DOHH2 (cell line): Measurements from ENCODE around the gene SLC22A1.

Experiments used
- H3F3A ChIP-seq: fragments of 200-600 bp; sonication (generic), shearing (Covaris generic); 2 replicates; pipeline ENCODE4 v1.6.0; 2016; ENCODE audit warnings: antibody characterized with exemption, mild to moderate bottlenecking; ENCODE audit not compliant: control insufficient read depth, insufficient read depth
- H3K27ac ChIP-seq: fragments of 200-600 bp; sonication (generic); 2 replicates; pipeline ENCODE4 v1.5.1; 2014; ENCODE audit warnings: low read depth, mild to moderate bottlenecking, low read length, moderate library complexity
- H3K27me3 ChIP-seq: fragments of 200-600 bp; sonication (generic); 2 replicates; pipeline ENCODE4 v1.6.1; 2014; ENCODE audit warnings: mild to moderate bottlenecking, low read length, mixed read lengths; ENCODE audit not compliant: control insufficient read depth
- H3K36me3 ChIP-seq: fragments of 200-600 bp; sonication (generic); 2 replicates; pipeline ENCODE4 v1.6.1; 2014; ENCODE audit warnings: mild to moderate bottlenecking, low read length, moderate library complexity, mixed read lengths; ENCODE audit not compliant: control insufficient read depth
- H3K4me1 ChIP-seq: fragments of 200-600 bp; sonication (generic); 2 replicates; pipeline ENCODE4 v1.6.1; 2014; ENCODE audit warnings: mild to moderate bottlenecking, low read length, mixed read lengths; ENCODE audit not compliant: control insufficient read depth
- H3K4me2 ChIP-seq: fragments of 200-600 bp; sonication (generic); 2 replicates; pipeline ENCODE4 v1.6.0; 2014; ENCODE audit warnings: mild to moderate bottlenecking, low read length, moderate library complexity
- H3K4me3 ChIP-seq: fragments of 200-600 bp; sonication (generic); 2 replicates; pipeline ENCODE4 v1.5.1; 2014; ENCODE audit warnings: mild to moderate bottlenecking, low read length, mixed read lengths
- H3K79me2 ChIP-seq: fragments of 200-600 bp; sonication (generic); 2 replicates; pipeline ENCODE4 v1.6.1; 2014; ENCODE audit warnings: mild to moderate bottlenecking, low read length, mixed read lengths; ENCODE audit not compliant: control insufficient read depth
- H3K9me2 ChIP-seq: fragments of 200-600 bp; sonication (generic); replicated peaks from 2 replicates; pipeline ENCODE4 v1.6.1; 2014; ENCODE audit warnings: mild to moderate bottlenecking, low read length, mixed read lengths; ENCODE audit not compliant: control insufficient read depth
- H3K9me3 ChIP-seq: fragments of 200-600 bp; sonication (generic); 2 replicates; pipeline ENCODE4 v1.6.1; 2014; ENCODE audit warnings: antibody characterized with exemption, low read length, mixed read lengths; ENCODE audit not compliant: control insufficient read depth, insufficient read depth
- H4K20me1 ChIP-seq: fragments of 200-600 bp; sonication (generic); 2 replicates; pipeline ENCODE4 v1.6.0; 2014; ENCODE audit warnings: low read depth, mild to moderate bottlenecking, antibody characterized with exemption, low read length, moderate library complexity; ENCODE audit not compliant: control insufficient read depth, insufficient read depth
- EZH2phosphoT487 ChIP-seq: fragments of 200-600 bp; sonication (generic); IDR thresholded peaks from 2 replicates; pipeline ENCODE4 v1.6.1; 2017; ENCODE audit warnings: borderline replicate concordance, mild to moderate bottlenecking, antibody characterized with exemption, low read length, moderate library complexity, mixed read lengths
- TF ChIP-seq, protein P1 (sequence below): fragments of 200-600 bp; sonication (generic); IDR thresholded peaks from one replicate; pipeline ENCODE4 v1.5.1; 2014; ENCODE audit warnings: antibody characterized with exemption, mild to moderate bottlenecking, low read depth, low read length; ENCODE audit not compliant: poor library complexity, severe bottlenecking

Gene SLC22A1

DNA sequence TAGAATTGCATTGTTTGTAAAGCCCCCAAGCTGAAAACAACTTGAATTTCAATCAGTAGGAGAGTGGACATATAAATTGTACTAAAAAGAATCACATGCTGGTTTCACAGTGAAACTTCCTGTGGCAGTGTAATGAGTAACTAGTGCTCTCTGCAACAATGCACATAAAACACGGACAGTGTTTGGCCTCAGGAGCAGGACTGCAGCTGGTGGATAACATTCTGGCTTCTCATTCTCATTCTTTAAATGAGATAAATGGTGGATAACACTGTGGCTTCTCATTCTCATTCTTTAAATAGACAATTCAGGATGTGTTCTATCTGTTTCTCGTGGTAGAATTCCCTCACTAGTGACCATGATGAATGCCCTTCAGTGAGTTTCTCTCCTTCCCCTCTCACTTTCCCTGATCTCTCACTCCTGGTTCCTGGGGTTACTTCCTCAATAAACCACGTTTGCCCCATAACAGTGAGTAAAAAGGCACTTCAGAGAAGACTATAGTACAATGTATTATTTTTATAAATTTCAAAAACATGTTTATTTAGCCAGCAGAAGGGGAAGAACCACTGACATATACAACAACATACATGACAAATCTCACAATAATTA, 77.1 kb downstream of the SLC22A1 start:
- no peaks in the 10 kb centered on the region for H3K9me2 ChIP-seq
- peaks cover 5% of the 10 kb centered on the region; the same call in 1 of the 2 replicates for H3K9me3 ChIP-seq
- no peaks in the 10 kb centered on the region for H4K20me1 ChIP-seq
- no peak overlapping the region for H3K27ac ChIP-seq
- no peaks in the 10 kb centered on the region for H3K4me1 ChIP-seq
- H3K4me3 ChIP-seq = no peak overlapping the region
- no peaks in the 10 kb centered on the region for H3K27me3 ChIP-seq
- no peaks in the 10 kb centered on the region for H3K79me2 ChIP-seq
- no peak for TF ChIP-seq EZH2phosphoT487
- TF ChIP-seq, protein P1, sequence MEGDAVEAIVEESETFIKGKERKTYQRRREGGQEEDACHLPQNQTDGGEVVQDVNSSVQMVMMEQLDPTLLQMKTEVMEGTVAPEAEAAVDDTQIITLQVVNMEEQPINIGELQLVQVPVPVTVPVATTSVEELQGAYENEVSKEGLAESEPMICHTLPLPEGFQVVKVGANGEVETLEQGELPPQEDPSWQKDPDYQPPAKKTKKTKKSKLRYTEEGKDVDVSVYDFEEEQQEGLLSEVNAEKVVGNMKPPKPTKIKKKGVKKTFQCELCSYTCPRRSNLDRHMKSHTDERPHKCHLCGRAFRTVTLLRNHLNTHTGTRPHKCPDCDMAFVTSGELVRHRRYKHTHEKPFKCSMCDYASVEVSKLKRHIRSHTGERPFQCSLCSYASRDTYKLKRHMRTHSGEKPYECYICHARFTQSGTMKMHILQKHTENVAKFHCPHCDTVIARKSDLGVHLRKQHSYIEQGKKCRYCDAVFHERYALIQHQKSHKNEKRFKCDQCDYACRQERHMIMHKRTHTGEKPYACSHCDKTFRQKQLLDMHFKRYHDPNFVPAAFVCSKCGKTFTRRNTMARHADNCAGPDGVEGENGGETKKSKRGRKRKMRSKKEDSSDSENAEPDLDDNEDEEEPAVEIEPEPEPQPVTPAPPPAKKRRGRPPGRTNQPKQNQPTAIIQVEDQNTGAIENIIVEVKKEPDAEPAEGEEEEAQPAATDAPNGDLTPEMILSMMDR = no peak
- H3K4me2 ChIP-seq = no peak overlapping the region
- no peaks in the 10 kb centered on the region for H3F3A ChIP-seq
- no peaks in the 10 kb centered on the region for H3K36me3 ChIP-seq

GRCh38 chr6:160201061-160201460, 79.4 kb downstream of the SLC22A1 start:
- H3K4me2 ChIP-seq = no peak overlapping the region
- H4K20me1 ChIP-seq = no peaks in the 10 kb centered on the region
- H3K79me2 ChIP-seq = no peaks in the 10 kb centered on the region
- no peaks in the 10 kb centered on the region for H3K9me2 ChIP-seq
- no peak overlapping the region for H3K4me3 ChIP-seq
- no peak overlapping the region for H3K27ac ChIP-seq
- no peaks in the 10 kb centered on the region for H3K27me3 ChIP-seq
- TF ChIP-seq, protein P1 = no peak
- no peak for TF ChIP-seq EZH2phosphoT487
- H3K4me1 ChIP-seq = no peaks in the 10 kb centered on the region
- H3K36me3 ChIP-seq = no peaks in the 10 kb centered on the region
- no peaks in the 10 kb centered on the region for H3K9me3 ChIP-seq
- H3F3A ChIP-seq = no peaks in the 10 kb centered on the region

- TF ChIP-seq EZH2phosphoT487 = no peak
- TF ChIP-seq, protein P1 = no peak
- no peaks in the 10 kb centered on the region for H3K79me2 ChIP-seq
- H3K9me3 ChIP-seq = no peaks in the 10 kb centered on the region
- H4K20me1 ChIP-seq = no peaks in the 10 kb centered on the region
- H3K4me1 ChIP-seq = no peaks in the 10 kb centered on the region
- H3K36me3 ChIP-seq = no peaks in the 10 kb centered on the region
- no peaks in the 10 kb centered on the region for H3K27me3 ChIP-seq
- H3K4me2 ChIP-seq = no peak overlapping the region
- H3K9me2 ChIP-seq = no peaks in the 10 kb centered on the region
- H3F3A ChIP-seq = no peaks in the 10 kb centered on the region
- H3K4me3 ChIP-seq = no peak overlapping the region
- H3K27ac ChIP-seq = no peak overlapping the region
Observed at GRCh38 chr6:160202411-160202810, 80.8 kb downstream of the SLC22A1 start.
